Measurements from ENCODE around the gene C19orf12. TPM values are rescaled to one million over a fixed set of nuclear protein-coding genes. Genes with fewer than 3 reads are reported as not detected.

Gene C19orf12
- total and polyA plus RNA-seq, 12 donors, result 20.0 to 68.5 (median 43.1) TPM

DNA sequence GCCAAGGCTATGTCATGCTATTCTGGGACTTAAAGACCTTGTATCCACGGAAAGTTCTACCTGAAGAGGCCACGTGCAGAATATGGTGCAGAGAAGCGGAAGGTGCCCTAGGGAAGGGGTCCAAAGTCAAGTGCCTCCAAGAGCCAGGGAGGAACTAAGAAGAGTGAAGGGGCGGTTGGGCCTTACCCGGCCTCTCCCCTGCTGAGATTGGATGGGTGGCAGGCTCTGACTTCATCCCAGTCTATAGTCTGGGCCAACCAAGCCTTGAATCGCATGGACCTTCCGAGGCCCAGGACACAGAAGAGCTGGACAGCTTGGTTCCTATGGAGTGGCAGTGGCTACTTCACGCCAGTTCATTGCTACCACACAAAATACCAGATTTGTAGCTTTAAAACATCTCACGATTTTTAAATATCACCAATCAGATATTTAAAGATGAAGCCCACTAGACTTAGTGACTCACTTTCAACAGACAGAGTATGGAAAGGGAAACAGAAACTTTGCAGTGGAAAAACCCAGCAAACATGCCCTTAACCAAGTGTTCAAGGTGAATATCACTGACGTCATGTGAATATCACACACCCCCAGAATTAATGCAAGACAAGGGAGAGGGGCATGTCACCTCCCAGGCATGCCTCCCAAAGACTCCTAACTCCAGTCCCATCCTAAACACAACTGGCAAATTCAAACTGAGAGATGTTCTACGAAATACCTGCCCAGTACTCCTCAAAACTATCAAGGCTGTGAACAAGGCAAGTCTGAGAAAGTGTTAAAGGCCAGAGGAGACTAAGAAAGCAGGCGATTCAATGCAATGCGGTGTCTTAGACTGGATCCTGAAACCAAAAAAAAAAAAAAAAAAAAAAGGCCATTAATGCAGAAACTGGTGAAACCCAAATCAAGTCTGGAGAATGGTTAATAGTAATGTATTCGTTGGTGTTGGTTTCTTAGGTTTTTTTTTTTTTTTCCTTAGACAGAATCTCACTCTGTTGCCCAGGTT, 10.2 kb downstream of the C19orf12 start:
- peak overlapping the region in 2 of 5 donors; percentile 46 to 70 for H3K27ac ChIP-seq
- H3K4me3 ChIP-seq, result no peak overlapping the region
- H3K9me3 ChIP-seq (replicated peaks in 1 of 3), result no peaks in the 10 kb centered on the region
- 78 to 84% (median 80%) methylated on average over 14 of the region's 14 CpGs for WGBS, 4 donors
- intact Hi-C loops (cut with DNase I), result loop anchor here in 1 of 2 donors (5.0 kb wide), 1 partner anchor 93 kb away; no protein-coding TSS in a partner anchor
- peaks cover 21 to 31% of the 10 kb centered on the region in 2 donors for H3K4me1 ChIP-seq (replicated peaks in 1 of 2)
- no peak for TF ChIP-seq POLR2A (IDR thresholded peaks at IDR 0.05)
- TF ChIP-seq, protein P1, sequence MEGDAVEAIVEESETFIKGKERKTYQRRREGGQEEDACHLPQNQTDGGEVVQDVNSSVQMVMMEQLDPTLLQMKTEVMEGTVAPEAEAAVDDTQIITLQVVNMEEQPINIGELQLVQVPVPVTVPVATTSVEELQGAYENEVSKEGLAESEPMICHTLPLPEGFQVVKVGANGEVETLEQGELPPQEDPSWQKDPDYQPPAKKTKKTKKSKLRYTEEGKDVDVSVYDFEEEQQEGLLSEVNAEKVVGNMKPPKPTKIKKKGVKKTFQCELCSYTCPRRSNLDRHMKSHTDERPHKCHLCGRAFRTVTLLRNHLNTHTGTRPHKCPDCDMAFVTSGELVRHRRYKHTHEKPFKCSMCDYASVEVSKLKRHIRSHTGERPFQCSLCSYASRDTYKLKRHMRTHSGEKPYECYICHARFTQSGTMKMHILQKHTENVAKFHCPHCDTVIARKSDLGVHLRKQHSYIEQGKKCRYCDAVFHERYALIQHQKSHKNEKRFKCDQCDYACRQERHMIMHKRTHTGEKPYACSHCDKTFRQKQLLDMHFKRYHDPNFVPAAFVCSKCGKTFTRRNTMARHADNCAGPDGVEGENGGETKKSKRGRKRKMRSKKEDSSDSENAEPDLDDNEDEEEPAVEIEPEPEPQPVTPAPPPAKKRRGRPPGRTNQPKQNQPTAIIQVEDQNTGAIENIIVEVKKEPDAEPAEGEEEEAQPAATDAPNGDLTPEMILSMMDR (IDR thresholded peaks at IDR 0.05), result no peak
- peaks cover 0 to 28% of the 10 kb centered on the region in 2 donors for H3K36me3 ChIP-seq (replicated peaks in 1 of 2)
- no peaks in the 10 kb centered on the region for H3K27me3 ChIP-seq
- DNase-seq, result no peak

GRCh38 chr19:29702963-29703320, 12.1 kb downstream of the C19orf12 start:
- Histone ChIP-seq H3K4me1 (replicated peaks in 1 of 2) (peaks cover 8 to 16% of the 10 kb centered on the region in 2 donors), H3K27me3 (no peaks in the 10 kb centered on the region), H3K4me3 (no peak overlapping the region), H3K27ac (no peak overlapping the region), H3K36me3 (replicated peaks in 1 of 2) (peaks cover 0 to 28% of the 10 kb centered on the region in 2 donors), H3K9me3 (replicated peaks in 1 of 3) (no peaks in the 10 kb centered on the region)
- no peak for DNase-seq
- intact Hi-C loops (cut with DNase I), result no loop called here
- 91 to 95% (median 94%) methylated on average over 8 to 9 of the region's 9 CpGs for WGBS, 4 donors
- no peak for TF ChIP-seq POLR2A (IDR thresholded peaks at IDR 0.05)
- TF ChIP-seq, protein P1 (IDR thresholded peaks at IDR 0.05), result no peak

- 88 to 94% (median 89%) methylated on average over 6 to 30 of the region's 30 CpGs for WGBS, 4 donors
- H3K36me3 ChIP-seq (replicated peaks in 1 of 2), result peaks cover 0 to 24% of the 10 kb centered on the region in 2 donors
- DNase-seq, result no peak
These were observed 12.7 kb downstream of the C19orf12 start for GRCh38 chr19:29702161-29702962.

More at GRCh38 chr19:29702161-29702962, 12.7 kb downstream of the C19orf12 start:
- Histone ChIP-seq H3K9me3 (replicated peaks in 1 of 3) (no peaks in the 10 kb centered on the region), H3K4me1 (replicated peaks in 1 of 2) (peaks cover 8 to 16% of the 10 kb centered on the region in 2 donors), H3K4me3 (no peak overlapping the region), H3K27me3 (no peaks in the 10 kb centered on the region), H3K27ac (no peak overlapping the region)
- intact Hi-C loops (cut with DNase I), result no loop called here
- TF ChIP-seq POLR2A (IDR thresholded peaks at IDR 0.05), result no peak
- TF ChIP-seq, protein P1 (IDR thresholded peaks at IDR 0.05), result no peak

All from adrenal gland (tissue), 12 donors.